Neuronal stem cell (in vitro differentiated cells): ENCODE results near the gene LRRC53.

Source experiments
- DNase-seq: peaks from one replicate; pipeline ENCODE4 v3.0.0-alpha.2; 2013; ENCODE audit warnings: low spot score
- H2AFZ ChIP-seq: one replicate; pipeline ENCODE4 v1.6.1; 2013; ENCODE audit warnings: mild to moderate bottlenecking, low read length, inconsistent platforms
- H2AK5ac ChIP-seq: 2 replicates; pipeline ENCODE4 v1.6.1; 2013; ENCODE audit warnings: low read depth, mild to moderate bottlenecking, inconsistent platforms, low read length, moderate library complexity, mixed read lengths
- H2BK120ac ChIP-seq: 2 replicates; pipeline ENCODE4 v1.6.1; 2013; ENCODE audit warnings: low read depth, mild to moderate bottlenecking, inconsistent platforms, low read length, moderate library complexity, mixed read lengths
- H2BK12ac ChIP-seq: one replicate; pipeline ENCODE4 v1.6.1; 2013; ENCODE audit warnings: low read length, inconsistent platforms
- H2BK15ac ChIP-seq: 2 replicates; pipeline ENCODE4 v1.6.1; 2013; ENCODE audit warnings: mild to moderate bottlenecking, low read length, inconsistent platforms, mixed read lengths
- H2BK5ac ChIP-seq: one replicate; pipeline ENCODE4 v1.6.1; 2013; ENCODE audit warnings: inconsistent platforms, mild to moderate bottlenecking, low read length, moderate library complexity
- H3K14ac ChIP-seq: one replicate; pipeline ENCODE4 v1.6.1; 2013; ENCODE audit warnings: low read length, inconsistent platforms
- H3K18ac ChIP-seq: 2 replicates; pipeline ENCODE4 v1.6.1; 2013; ENCODE audit warnings: low read length, inconsistent platforms
- H3K23ac ChIP-seq: 2 replicates; pipeline ENCODE4 v1.6.1; 2013; ENCODE audit warnings: low read depth, mild to moderate bottlenecking, mixed read lengths, low read length, inconsistent platforms; ENCODE audit not compliant: poor library complexity
- H3K27ac ChIP-seq: replicated peaks from 3 replicates; pipeline ENCODE4 v1.5.1; 2013; ENCODE audit warnings: low read length, inconsistent platforms
- H3K27me3 ChIP-seq, 3 experiments: 2 replicates each; pipeline ENCODE4 v1.6.1; 2013; ENCODE audit warnings: low read length in 3 of 3, mild to moderate bottlenecking in 2 of 3, inconsistent platforms in 1 of 3, low read depth in 1 of 3, mixed read lengths in 1 of 3, moderate library complexity in 1 of 3; ENCODE audit not compliant: control insufficient read depth in 3 of 3, insufficient read depth in 3 of 3
- H3K36me3 ChIP-seq, 2 donors: replicated peaks in 1 of 2; 2 replicates each; pipeline ENCODE4 v1.6.1; 2013; ENCODE audit warnings: low read length in 2 of 2; ENCODE audit not compliant: control insufficient read depth in 2 of 2, insufficient read depth in 2 of 2
- H3K4ac ChIP-seq: 2 replicates; pipeline ENCODE4 v1.6.1; 2013; ENCODE audit warnings: inconsistent platforms, mild to moderate bottlenecking, low read length, moderate library complexity
- H3K4me1 ChIP-seq, 2 donors: 1 replicate in 1 of 2; 2 replicates in 1 of 2; pipeline ENCODE4 v1.6.1; 2013; ENCODE audit warnings: low read length in 2 of 2, low read depth in 1 of 2; ENCODE audit not compliant: control insufficient read depth in 2 of 2, insufficient read depth in 1 of 2
- H3K4me2 ChIP-seq: one replicate; pipeline ENCODE4 v1.6.1; 2013; ENCODE audit warnings: mild to moderate bottlenecking, low read length, inconsistent platforms; ENCODE audit not compliant: insufficient read depth, poor library complexity, severe bottlenecking
- H3K4me3 ChIP-seq, 2 donors: 2 replicates each; pipeline ENCODE4 v1.5.1; 2013; ENCODE audit warnings: low read length in 2 of 2, mild to moderate bottlenecking in 2 of 2, inconsistent platforms in 1 of 2, moderate library complexity in 1 of 2
- H3K79me1 ChIP-seq: one replicate; pipeline ENCODE4 v1.6.1; 2013; ENCODE audit warnings: low read depth, mild to moderate bottlenecking, inconsistent platforms, low read length, moderate library complexity
- H3K9ac ChIP-seq: one replicate; pipeline ENCODE4 v1.6.1; 2013; ENCODE audit warnings: mild to moderate bottlenecking, low read depth, low read length, inconsistent platforms; ENCODE audit not compliant: poor library complexity
- H3K9me3 ChIP-seq, 2 donors: replicated peaks in 1 of 2; 2 replicates each; pipeline versions ENCODE3 to v1.6.1; 2013; ENCODE audit warnings: low read length in 2 of 2, mild to moderate bottlenecking in 2 of 2, inconsistent platforms in 1 of 2, low read depth in 1 of 2, mixed read lengths in 1 of 2, moderate library complexity in 1 of 2; ENCODE audit not compliant: control insufficient read depth in 2 of 2, insufficient read depth in 1 of 2
- H4K8ac ChIP-seq: one replicate; pipeline ENCODE4 v1.6.1; 2013; ENCODE audit warnings: low read depth, mild to moderate bottlenecking, inconsistent platforms, low read length, moderate library complexity
- H4K91ac ChIP-seq: one replicate; pipeline ENCODE4 v1.6.1; 2013; ENCODE audit warnings: low read length, low read depth, mild to moderate bottlenecking, inconsistent platforms; ENCODE audit not compliant: poor library complexity
- WGBS, 2 donors: extraction: QIAGEN DNeasy Blood & Tissue Kit; methylation state at CpG; one replicate each; pipeline ENCODE4 v1.1.7; 2013; ENCODE audit warnings: missing lambda C conversion rate in 2 of 2, mixed read lengths in 1 of 2; ENCODE audit not compliant: insufficient read length in 2 of 2, insufficient replicate concordance in 1 of 2; ENCODE audit errors: extremely low coverage in 2 of 2; 5-methylcytosine and 5-hydroxymethylcytosine counted together

The LRRC53 gene

DNA sequence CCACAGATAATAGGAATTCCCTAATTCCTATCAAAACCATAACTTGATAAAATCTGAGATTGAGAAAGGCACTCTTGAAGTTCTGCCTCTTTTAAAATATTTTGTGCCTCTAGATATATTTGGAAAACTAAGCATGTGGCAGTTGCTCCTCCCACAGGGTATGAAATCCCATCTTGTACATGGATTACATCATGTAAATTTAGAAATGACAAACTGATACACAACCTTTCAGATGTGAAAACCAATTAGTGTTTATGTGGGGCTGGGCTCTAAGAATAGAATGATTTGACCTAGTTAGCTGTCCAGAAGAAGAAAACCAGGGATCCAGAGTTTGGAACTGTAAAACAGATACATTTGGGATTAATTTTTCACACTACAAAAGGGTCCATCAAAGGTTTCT lies 15.7 kb downstream of the LRRC53 start:
- Histone ChIP-seq H3K4ac (no peak overlapping the region), H3K4me2 (no peak overlapping the region), H3K14ac (no peak overlapping the region), H3K4me3 (no peak overlapping the region), H3K79me1 (no peaks in the 10 kb centered on the region), H2AK5ac (no peak overlapping the region), H3K9me3 (no peaks in the 10 kb centered on the region), H2BK15ac (no peak overlapping the region), H3K4me1 (no peaks in the 10 kb centered on the region), H4K8ac (no peak overlapping the region), H2BK5ac (no peak overlapping the region), H4K91ac (no peak overlapping the region), H3K27ac (no peak overlapping the region), H3K9ac (no peak overlapping the region), H2BK12ac (no peak overlapping the region), H3K23ac (no peak overlapping the region), H3K27me3 (no peaks in the 10 kb centered on the region), H2BK120ac (no peak overlapping the region), H3K18ac (no peak overlapping the region), H3K36me3 (no peaks in the 10 kb centered on the region), H2AFZ (no peak overlapping the region)
- DNase-seq = no peak

DNA sequence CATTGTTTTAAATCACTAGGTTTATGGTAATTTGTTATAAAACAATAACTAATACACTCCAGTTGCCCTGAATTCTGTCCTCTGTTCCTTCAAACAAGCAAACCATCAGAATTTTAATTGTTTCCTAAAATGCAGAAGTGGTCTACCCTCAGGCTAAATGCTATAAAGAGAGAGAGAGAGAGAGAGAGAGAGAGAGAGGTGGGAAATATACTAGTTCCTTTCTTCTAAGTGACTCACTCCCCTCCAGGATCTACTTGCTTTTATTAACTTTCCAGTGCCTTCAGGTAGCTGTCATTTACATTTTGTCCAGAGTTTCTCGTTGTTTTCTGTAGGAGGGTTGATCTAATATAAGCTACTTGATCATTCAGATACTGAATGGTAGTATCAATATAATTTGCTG lies 26.4 kb downstream of the LRRC53 start:
- Histone ChIP-seq H3K9me3 (no peaks in the 10 kb centered on the region), H3K9ac (no peak overlapping the region), H4K8ac (no peak overlapping the region), H2BK120ac (no peak overlapping the region), H4K91ac (no peak overlapping the region), H3K27me3 (no peaks in the 10 kb centered on the region), H3K79me1 (no peaks in the 10 kb centered on the region), H2AFZ (no peak overlapping the region), H3K36me3 (no peaks in the 10 kb centered on the region), H3K4ac (no peak overlapping the region), H2BK5ac (no peak overlapping the region), H3K4me2 (no peak overlapping the region), H2AK5ac (no peak overlapping the region), H2BK15ac (no peak overlapping the region), H2BK12ac (no peak overlapping the region), H3K4me3 (no peak overlapping the region), H3K23ac (no peak overlapping the region), H3K27ac (no peak overlapping the region), H3K4me1 (no peaks in the 10 kb centered on the region), H3K14ac (no peak overlapping the region), H3K18ac (no peak overlapping the region)
- DNase-seq = no peak
- WGBS, 2 donors = no CpG with 5 or more reads among the region's 1 CpG

DNA sequence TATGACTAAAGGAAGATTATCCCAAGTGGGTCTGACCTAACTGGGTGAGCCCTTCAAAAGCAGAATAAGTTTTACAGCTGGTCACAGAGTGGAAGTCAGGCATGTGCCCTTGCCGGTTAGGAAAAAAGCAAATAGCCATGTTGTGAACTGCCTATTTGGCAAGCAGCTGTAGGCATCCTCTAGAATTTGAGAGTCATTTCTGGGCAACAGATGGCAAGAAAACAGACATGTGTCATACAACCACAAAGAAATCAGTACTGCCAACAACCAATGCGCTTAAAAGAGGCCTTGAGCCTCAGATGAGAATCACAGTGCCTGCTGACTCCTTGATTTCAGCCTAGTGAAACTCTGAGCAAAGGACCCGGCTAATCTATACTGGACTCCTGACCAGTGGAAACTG lies 26.8 kb downstream of the LRRC53 start:
- no peaks in the 10 kb centered on the region for H3K4me1 ChIP-seq
- no peaks in the 10 kb centered on the region for H3K36me3 ChIP-seq
- no peak for DNase-seq
- no CpG with 5 or more reads among the region's 3 CpGs for WGBS, 2 donors
- H2BK5ac ChIP-seq = no peak overlapping the region
- no peak overlapping the region for H2AK5ac ChIP-seq
- no peak overlapping the region for H4K91ac ChIP-seq
- no peak overlapping the region for H3K14ac ChIP-seq
- H3K27ac ChIP-seq = no peak overlapping the region
- no peak overlapping the region for H2BK15ac ChIP-seq
- no peak overlapping the region for H2BK12ac ChIP-seq
- no peak overlapping the region for H3K4ac ChIP-seq
- no peak overlapping the region for H3K4me2 ChIP-seq
- H2AFZ ChIP-seq = no peak overlapping the region
- H4K8ac ChIP-seq = no peak overlapping the region
- H3K9ac ChIP-seq = no peak overlapping the region
- H3K18ac ChIP-seq = no peak overlapping the region
- no peaks in the 10 kb centered on the region for H3K9me3 ChIP-seq
- H3K23ac ChIP-seq = no peak overlapping the region
- no peaks in the 10 kb centered on the region for H3K27me3 ChIP-seq
- H3K4me3 ChIP-seq = no peak overlapping the region
- no peaks in the 10 kb centered on the region for H3K79me1 ChIP-seq
- no peak overlapping the region for H2BK120ac ChIP-seq

DNA sequence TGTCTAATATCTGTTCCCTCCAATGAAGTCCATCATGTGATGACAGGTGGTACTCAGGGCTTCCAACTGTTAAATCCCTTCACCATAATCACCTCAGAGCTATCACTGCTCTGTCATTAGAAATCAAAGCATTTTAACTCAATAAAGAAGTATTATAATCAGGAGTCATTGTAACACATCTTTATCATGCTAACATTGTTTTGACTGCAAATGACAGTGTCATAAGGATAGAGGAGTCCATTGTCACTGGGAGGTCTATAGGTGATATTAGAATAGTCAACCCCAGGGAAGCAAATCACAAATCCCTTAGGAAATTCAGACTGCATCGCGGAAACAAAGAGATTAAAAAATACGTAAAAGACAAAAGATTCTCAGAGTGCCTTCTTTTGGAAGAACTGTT lies 30.8 kb downstream of the LRRC53 start:
- no peak overlapping the region for H3K18ac ChIP-seq
- H2AFZ ChIP-seq = no peak overlapping the region
- H2AK5ac ChIP-seq = no peak overlapping the region
- H3K4me2 ChIP-seq = no peak overlapping the region
- H3K4ac ChIP-seq = no peak overlapping the region
- no peak overlapping the region for H4K91ac ChIP-seq
- no peaks in the 10 kb centered on the region for H3K79me1 ChIP-seq
- H4K8ac ChIP-seq = no peak overlapping the region
- H3K36me3 ChIP-seq = no peaks in the 10 kb centered on the region
- no peak overlapping the region for H3K23ac ChIP-seq
- H2BK12ac ChIP-seq = no peak overlapping the region
- no peak overlapping the region for H2BK15ac ChIP-seq
- H2BK120ac ChIP-seq = no peak overlapping the region
- H3K27ac ChIP-seq = no peak overlapping the region
- DNase-seq = no peak
- no peak overlapping the region for H3K9ac ChIP-seq
- no peaks in the 10 kb centered on the region for H3K9me3 ChIP-seq
- H2BK5ac ChIP-seq = no peak overlapping the region
- no peak overlapping the region for H3K4me3 ChIP-seq
- H3K14ac ChIP-seq = no peak overlapping the region
- no peaks in the 10 kb centered on the region for H3K27me3 ChIP-seq
- WGBS, 2 donors = no CpG with 5 or more reads among the region's 3 CpGs
- no peaks in the 10 kb centered on the region for H3K4me1 ChIP-seq
